Caco-2 (cell line): ENCODE measurements around the gene PXYLP1. TPM values are rescaled to one million over a fixed set of nuclear protein-coding genes. Genes with fewer than 3 reads are reported as not detected.

Experiments used
- BruUV-seq: library from RNA; stranded (reverse); fragments of 400-500 nt; replicated peaks from 2 replicates; lab custom pipeline; 2021; lab: Mats Ljungman, UMichigan
- CTCF ChIA-PET: fragments of 300-600 bp; sonication (Branson Sonifier 250); formaldehyde crosslinking; loops from one replicate; lab custom pipeline; 2022; ENCODE audit warnings: antibody characterized with exemption; lab: Charles Lee
- POLR2A ChIA-PET: fragments of 300-600 bp; sonication (Branson Sonifier 250); formaldehyde crosslinking; loops from one replicate; lab custom pipeline; 2022; ENCODE audit warnings: antibody characterized with exemption; lab: Charles Lee
- DNase-seq, 2 experiments: peaks; one replicate each; pipeline versions ENCODE4 v3.0.0 to v3.0.0-alpha.2; 2020 to 2022
- H3K27me3 ChIP-seq: replicated peaks from 2 replicates; pipeline ENCODE4 v1.6.0; 2011; ENCODE audit warnings: low read length; ENCODE audit not compliant: control insufficient read depth, insufficient read depth
- H3K36me3 ChIP-seq: 2 replicates; pipeline ENCODE4 v1.5.1; 2011; ENCODE audit warnings: low read length; ENCODE audit not compliant: control insufficient read depth, insufficient read depth
- H3K4me1 ChIP-seq: fragments of 250-450 bp; sonication (Bioruptor Pico); 2 replicates; pipeline ENCODE4 v1.5.1; 2020; ENCODE audit warnings: mild to moderate bottlenecking
- H3K4me3 ChIP-seq: 2 replicates; pipeline ENCODE4 v1.5.1; 2011; ENCODE audit warnings: low read depth, mild to moderate bottlenecking, control low read depth, low read length
- H3K9me3 ChIP-seq: fragments of 250-450 bp; sonication (Bioruptor Pico); 2 replicates; pipeline ENCODE4 v1.5.1; 2020; ENCODE audit warnings: mild to moderate bottlenecking, moderate library complexity
- H3K27ac Mint-ChIP-seq: one replicate; pipeline ENCODE4 v1.8.0; 2022; ENCODE audit warnings: mixed read lengths; ENCODE audit not compliant: unreplicated experiment
- H3K27me3 Mint-ChIP-seq: one replicate; pipeline ENCODE4 v1.8.0; 2022; ENCODE audit warnings: mixed read lengths; ENCODE audit not compliant: insufficient read depth, unreplicated experiment
- H3K36me3 Mint-ChIP-seq: one replicate; pipeline ENCODE4 v1.8.0; 2022; ENCODE audit warnings: mild to moderate bottlenecking, mixed read lengths; ENCODE audit not compliant: insufficient read depth, unreplicated experiment
- H3K4me1 Mint-ChIP-seq: one replicate; pipeline ENCODE4 v1.8.0; 2022; ENCODE audit warnings: low read depth, mixed read lengths; ENCODE audit not compliant: unreplicated experiment
- H3K4me3 Mint-ChIP-seq: one replicate; pipeline ENCODE4 v1.8.0; 2022; ENCODE audit warnings: mild to moderate bottlenecking, moderate library complexity, mixed read lengths; ENCODE audit not compliant: unreplicated experiment
- H3K9me3 Mint-ChIP-seq: one replicate; pipeline ENCODE4 v1.8.0; 2022; ENCODE audit warnings: mixed read lengths; ENCODE audit not compliant: unreplicated experiment
- intact Hi-C: fragments of 100-400 bp; cut with micrococcal nuclease; formaldehyde crosslinking; loops from one replicate; pipeline ENCODE4 v1.10.0; 2022; ENCODE audit not compliant: unreplicated experiment
- total RNA-seq: library from RNA; stranded (reverse); gene quantifications from 2 replicates; pipeline ENCODE4 v1.2.3, GENCODE V29; 2022
- TF ChIP-seq, protein P1 (sequence below), 2 experiments: fragments of 200-600 bp in 1 of 2; IDR thresholded peaks; 1 replicate in 1 of 2; 2 replicates in 1 of 2; pipeline versions ENCODE4 v1.5.1 to v1.8.0; 2011 to 2022; ENCODE audit warnings: antibody characterized with exemption in 1 of 2, control low read depth in 1 of 2, inconsistent platforms in 1 of 2, low read depth in 1 of 2, low read length in 1 of 2, mild to moderate bottlenecking in 1 of 2, moderate library complexity in 1 of 2; ENCODE audit not compliant: insufficient read depth in 1 of 2, severe bottlenecking in 1 of 2, unreplicated experiment in 1 of 2

PXYLP1 gene
- total RNA-seq, 1 experiment from 2014 or later = 24.6 TPM

DNA sequence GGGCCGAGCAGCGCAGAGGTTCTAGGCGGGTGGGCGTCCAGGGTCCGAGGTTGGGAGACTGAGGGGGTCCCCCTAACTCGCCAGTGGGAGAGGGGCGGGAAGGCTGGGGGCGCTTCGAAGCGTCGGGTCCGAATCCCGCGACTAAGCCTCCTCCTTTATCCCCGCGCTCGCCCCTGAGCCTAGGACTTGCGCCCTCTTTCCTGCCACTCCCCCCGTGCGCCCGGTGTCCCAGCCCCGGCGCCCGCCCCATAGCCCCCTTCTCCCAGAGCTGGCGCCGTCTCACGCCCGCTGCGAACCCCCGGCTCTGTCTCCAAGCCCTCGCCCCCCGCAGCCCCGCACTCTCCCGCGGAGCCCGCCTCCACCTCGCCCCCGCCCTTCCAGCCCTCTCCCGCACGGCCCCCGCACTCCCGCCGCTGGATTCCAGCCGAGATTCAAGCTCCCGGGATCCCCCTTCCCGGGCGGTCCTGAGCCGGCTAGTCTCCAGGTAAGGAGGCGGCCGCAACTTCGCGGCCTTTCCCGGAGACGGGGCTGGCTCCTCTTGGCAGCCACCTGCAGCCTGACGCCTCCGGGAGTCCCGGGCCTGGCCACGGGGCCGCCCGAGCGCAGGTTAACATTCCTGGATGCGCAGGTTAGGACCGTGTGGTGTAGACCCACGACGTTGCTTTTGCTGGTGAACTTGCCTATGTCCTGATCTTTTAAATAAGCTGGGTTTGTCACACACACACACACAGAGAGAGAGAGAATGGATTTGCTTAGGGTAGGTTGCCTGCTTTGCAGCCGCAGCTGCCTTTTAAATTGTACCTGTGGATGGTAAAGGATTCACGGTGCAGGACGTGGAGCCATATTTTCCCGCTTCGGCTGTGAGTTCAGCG, 563 bp downstream of the PXYLP1 start:
- peak overlapping the region; percentile 84 for H3K4me3 Mint-ChIP-seq
- intact Hi-C loops = loop anchor here (1.0 kb wide), 1 partner anchor 47 kb away; no protein-coding TSS in a partner anchor
- Histone ChIP-seq H3K4me1 (peaks cover 38% of the 10 kb centered on the region), H3K4me3 (peak overlapping the region; percentile 80), H3K9me3 (no peaks in the 10 kb centered on the region), H3K36me3 (no peaks in the 10 kb centered on the region), H3K27me3 (no peaks in the 10 kb centered on the region)
- TF ChIP-seq, protein P1, sequence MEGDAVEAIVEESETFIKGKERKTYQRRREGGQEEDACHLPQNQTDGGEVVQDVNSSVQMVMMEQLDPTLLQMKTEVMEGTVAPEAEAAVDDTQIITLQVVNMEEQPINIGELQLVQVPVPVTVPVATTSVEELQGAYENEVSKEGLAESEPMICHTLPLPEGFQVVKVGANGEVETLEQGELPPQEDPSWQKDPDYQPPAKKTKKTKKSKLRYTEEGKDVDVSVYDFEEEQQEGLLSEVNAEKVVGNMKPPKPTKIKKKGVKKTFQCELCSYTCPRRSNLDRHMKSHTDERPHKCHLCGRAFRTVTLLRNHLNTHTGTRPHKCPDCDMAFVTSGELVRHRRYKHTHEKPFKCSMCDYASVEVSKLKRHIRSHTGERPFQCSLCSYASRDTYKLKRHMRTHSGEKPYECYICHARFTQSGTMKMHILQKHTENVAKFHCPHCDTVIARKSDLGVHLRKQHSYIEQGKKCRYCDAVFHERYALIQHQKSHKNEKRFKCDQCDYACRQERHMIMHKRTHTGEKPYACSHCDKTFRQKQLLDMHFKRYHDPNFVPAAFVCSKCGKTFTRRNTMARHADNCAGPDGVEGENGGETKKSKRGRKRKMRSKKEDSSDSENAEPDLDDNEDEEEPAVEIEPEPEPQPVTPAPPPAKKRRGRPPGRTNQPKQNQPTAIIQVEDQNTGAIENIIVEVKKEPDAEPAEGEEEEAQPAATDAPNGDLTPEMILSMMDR (IDR thresholded peaks at IDR 0.05; ENCODE audit: insufficient read depth in 1 of 2, low read depth in 1 of 2, low read length in 1 of 2, severe bottlenecking in 1 of 2, unreplicated experiment in 1 of 2) = no peak
- peaks cover 44% of the 10 kb centered on the region for H3K4me1 Mint-ChIP-seq
- DNase-seq = peak; percentile 68 to 75
- H3K27me3 Mint-ChIP-seq = no peaks in the 10 kb centered on the region
- no TSS peak for BruUV-seq
- peak overlapping the region; percentile 15 for H3K27ac Mint-ChIP-seq
- ChIA-PET CTCF (interaction anchor here (0.5 to 1.9 kb wide), 27 partner anchors 9 to 765 kb away, joined by 3 to 11 read pairs (median 4); partner anchors contain the start of gene RASA2), POLR2A (interaction anchor here (0.6 to 1.2 kb wide), 5 partner anchors 47 to 1123 kb away, joined by 3 to 10 read pairs (median 3); no protein-coding TSS in a partner anchor)
- no peaks in the 10 kb centered on the region for H3K9me3 Mint-ChIP-seq
- peaks cover 11% of the 10 kb centered on the region for H3K36me3 Mint-ChIP-seq

DNA sequence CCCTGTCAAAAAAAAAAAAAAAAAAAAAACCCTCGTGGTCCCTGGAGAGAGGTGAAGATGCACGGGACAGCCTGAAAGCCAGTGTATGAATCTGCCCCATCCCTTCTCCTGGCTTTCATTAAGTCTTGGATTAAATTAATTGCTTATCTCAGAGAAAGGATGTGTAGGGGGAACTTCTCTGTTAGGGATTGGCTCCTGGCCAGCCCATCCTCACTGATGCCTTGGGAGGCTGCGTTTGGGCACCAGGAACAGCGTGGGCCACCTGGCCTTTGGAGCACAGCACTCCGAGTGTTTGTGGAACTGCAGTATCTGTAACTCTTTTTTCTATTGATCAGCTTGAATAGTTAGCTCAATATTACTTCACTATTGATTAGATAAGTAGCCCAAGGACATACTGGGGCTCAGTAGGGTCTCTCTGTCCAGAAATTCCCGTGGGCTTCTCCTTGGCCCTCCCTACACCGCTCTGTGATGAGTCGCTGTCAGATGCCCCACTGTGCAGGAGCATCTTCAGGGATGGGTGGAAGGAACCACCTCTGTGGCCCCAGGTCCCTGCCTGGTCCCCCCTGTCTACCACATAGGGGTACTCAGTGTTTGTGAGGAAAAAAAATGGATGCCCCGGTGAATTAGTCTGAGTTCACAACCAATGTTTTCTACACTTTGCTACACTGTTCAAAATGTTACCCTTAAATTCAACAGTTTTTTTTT, 2.0 kb downstream of the PXYLP1 start:
- Histone ChIP-seq H3K9me3 (no peaks in the 10 kb centered on the region), H3K27me3 (no peaks in the 10 kb centered on the region), H3K4me3 (no peak overlapping the region), H3K4me1 (peaks cover 32% of the 10 kb centered on the region), H3K36me3 (peaks cover 1% of the 10 kb centered on the region; the same call in 1 of the 2 replicates)
- Mint-ChIP-seq H3K36me3 (peaks cover 11% of the 10 kb centered on the region), H3K4me3 (no peak overlapping the region), H3K27me3 (no peaks in the 10 kb centered on the region), H3K27ac (no peak overlapping the region), H3K9me3 (no peaks in the 10 kb centered on the region), H3K4me1 (peaks cover 41% of the 10 kb centered on the region)
- intact Hi-C loops = no loop called here
- TF ChIP-seq, protein P1 (IDR thresholded peaks at IDR 0.05; ENCODE audit: insufficient read depth in 1 of 2, low read depth in 1 of 2, low read length in 1 of 2, severe bottlenecking in 1 of 2, unreplicated experiment in 1 of 2) = no peak
- no peak for DNase-seq
- POLR2A ChIA-PET = interaction anchor here (0.7 kb wide), 1 partner anchor 40 kb away, joined by 8 read pairs; no protein-coding TSS in a partner anchor
- BruUV-seq = no TSS peak
- CTCF ChIA-PET = interaction anchor here (0.6 kb wide), 2 partner anchors 106 to 196 kb away, joined by 3 to 5 read pairs; no protein-coding TSS in a partner anchor

DNA sequence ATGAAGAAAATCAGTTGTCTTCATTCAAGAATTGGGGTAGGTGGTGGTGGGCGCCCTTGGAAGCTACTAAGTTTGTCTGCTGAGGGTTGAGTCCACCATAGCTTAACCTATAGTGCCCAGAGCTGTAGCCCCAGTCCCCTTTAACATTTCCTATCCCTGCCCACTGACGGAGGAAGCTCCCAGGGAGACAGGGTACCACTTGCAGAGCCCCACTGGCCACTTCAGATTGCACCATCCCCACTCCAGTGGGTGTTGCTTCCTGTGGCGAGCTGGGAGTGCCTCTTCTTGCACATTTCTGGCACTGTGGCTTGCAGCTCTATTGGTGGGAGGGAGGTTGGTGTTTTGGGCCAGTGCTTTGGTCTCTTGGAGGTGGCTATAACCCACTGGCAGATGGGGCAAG, 2.7 kb downstream of the PXYLP1 start:
- H3K27ac Mint-ChIP-seq = no peak overlapping the region
- CTCF ChIA-PET = interaction anchor here (0.6 kb wide), 1 partner anchor 195 kb away, joined by 3 read pairs; no protein-coding TSS in a partner anchor
- POLR2A ChIA-PET = no interaction called here
- DNase-seq = no peak
- TF ChIP-seq, protein P1 (IDR thresholded peaks at IDR 0.05; ENCODE audit: insufficient read depth in 1 of 2, low read depth in 1 of 2, low read length in 1 of 2, severe bottlenecking in 1 of 2, unreplicated experiment in 1 of 2) = no peak
- Histone ChIP-seq H3K9me3 (no peaks in the 10 kb centered on the region), H3K4me3 (no peak overlapping the region), H3K27me3 (no peaks in the 10 kb centered on the region), H3K4me1 (peaks cover 26% of the 10 kb centered on the region), H3K36me3 (peaks cover 1% of the 10 kb centered on the region; the same call in 1 of the 2 replicates)
- intact Hi-C loops = no loop called here
- no peak overlapping the region for H3K4me3 Mint-ChIP-seq
- H3K36me3 Mint-ChIP-seq = peaks cover 11% of the 10 kb centered on the region
- no peaks in the 10 kb centered on the region for H3K9me3 Mint-ChIP-seq
- no TSS peak for BruUV-seq
- peaks cover 37% of the 10 kb centered on the region for H3K4me1 Mint-ChIP-seq
- no peaks in the 10 kb centered on the region for H3K27me3 Mint-ChIP-seq
